ENCODE measurements around the gene AKR1B1. TPM values are rescaled to one million over a fixed set of nuclear protein-coding genes. Genes with fewer than 3 reads are reported as not detected.

AKR1B1 gene
- total RNA-seq, 1 experiment from 2014 or later = 166 TPM

- Histone ChIP-seq H3K79me2 (ENCODE audit: insufficient read depth, low read length) (peaks cover 7% of the 10 kb centered on the region; the same call in 1 of the 2 replicates), H3K4me2 (ENCODE audit: insufficient read depth, insufficient read length, low read length) (peak overlapping the region; percentile 80), H2AK5ac (ENCODE audit: insufficient read length, low read length) (no peak overlapping the region), H3K79me1 (ENCODE audit: insufficient read depth, low read depth, low read length, poor library complexity, severe bottlenecking) (peaks cover 11% of the 10 kb centered on the region), H2BK12ac (ENCODE audit: insufficient read length, low read depth, low read length) (no peak overlapping the region), H2BK20ac (ENCODE audit: low read depth, low read length, poor library complexity, severe bottlenecking) (no peak overlapping the region), H3K9ac (ENCODE audit: extremely low read depth, insufficient read length, low read length) (no peak overlapping the region), H3K27me3 (ENCODE audit: insufficient read depth, low read length) (no peaks in the 10 kb centered on the region; the same call in 1 of the 2 replicates), H3K4ac (ENCODE audit: low read depth, low read length) (no peak overlapping the region), H4K8ac (replicated peaks; ENCODE audit: insufficient read length, low read depth, low read length) (no peak overlapping the region), H2BK120ac (ENCODE audit: low read depth, low read length, poor library complexity, severe bottlenecking) (no peak overlapping the region), H3K18ac (ENCODE audit: insufficient read length, low read depth, low read length) (no peak overlapping the region), H3K23me2 (ENCODE audit: insufficient read length, low read depth, low read length, poor library complexity, severe bottlenecking) (peaks cover 4% of the 10 kb centered on the region), H3T11ph (ENCODE audit: low read length) (no peak overlapping the region), H3K56ac (ENCODE audit: insufficient read length, low read depth, low read length) (no peak overlapping the region), H2BK5ac (ENCODE audit: insufficient read length, low read length) (no peak overlapping the region), H3K23ac (ENCODE audit: insufficient read length, low read depth, low read length) (no peak overlapping the region), H3K4me1 (ENCODE audit: insufficient read depth, low read length) (no peaks in the 10 kb centered on the region), H4K5ac (ENCODE audit: insufficient read length, low read depth, low read length) (no peak overlapping the region), H3K27ac (ENCODE audit: insufficient read length, low read depth, low read length) (no peak overlapping the region), H2BK15ac (ENCODE audit: low read depth, low read length) (no peak overlapping the region), H2AFZ (ENCODE audit: low read length) (no peak overlapping the region), H4K20me1 (ENCODE audit: control insufficient read depth, insufficient read depth, insufficient read length) (no peaks in the 10 kb centered on the region), H3K14ac (ENCODE audit: insufficient read depth, low read length) (no peak overlapping the region), H3K9me3 (ENCODE audit: control insufficient read depth, low read depth, low read length) (no peaks in the 10 kb centered on the region), H4K91ac (ENCODE audit: insufficient read length, low read depth, low read length) (no peak overlapping the region)
- peaks cover 15 to 34% (median 28%) of the 10 kb centered on the region in 3 experiments for H3K36me3 Mint-ChIP-seq (ENCODE audit: insufficient read depth in 1 of 3, low read depth in 3 of 3)
- WGBS (ENCODE audit: extremely low coverage, insufficient read length, low lambda C conversion rate) = no CpG with 5 or more reads among the region's 2 CpGs
- H3K27ac Mint-ChIP-seq = no peak overlapping the region
- no peaks in the 10 kb centered on the region for H3K9me3 Mint-ChIP-seq
- DNase-seq = no peak
- peak overlapping the region; percentile 80 to 89 for H3K4me3 Mint-ChIP-seq
- TF ChIP-seq, protein P1, sequence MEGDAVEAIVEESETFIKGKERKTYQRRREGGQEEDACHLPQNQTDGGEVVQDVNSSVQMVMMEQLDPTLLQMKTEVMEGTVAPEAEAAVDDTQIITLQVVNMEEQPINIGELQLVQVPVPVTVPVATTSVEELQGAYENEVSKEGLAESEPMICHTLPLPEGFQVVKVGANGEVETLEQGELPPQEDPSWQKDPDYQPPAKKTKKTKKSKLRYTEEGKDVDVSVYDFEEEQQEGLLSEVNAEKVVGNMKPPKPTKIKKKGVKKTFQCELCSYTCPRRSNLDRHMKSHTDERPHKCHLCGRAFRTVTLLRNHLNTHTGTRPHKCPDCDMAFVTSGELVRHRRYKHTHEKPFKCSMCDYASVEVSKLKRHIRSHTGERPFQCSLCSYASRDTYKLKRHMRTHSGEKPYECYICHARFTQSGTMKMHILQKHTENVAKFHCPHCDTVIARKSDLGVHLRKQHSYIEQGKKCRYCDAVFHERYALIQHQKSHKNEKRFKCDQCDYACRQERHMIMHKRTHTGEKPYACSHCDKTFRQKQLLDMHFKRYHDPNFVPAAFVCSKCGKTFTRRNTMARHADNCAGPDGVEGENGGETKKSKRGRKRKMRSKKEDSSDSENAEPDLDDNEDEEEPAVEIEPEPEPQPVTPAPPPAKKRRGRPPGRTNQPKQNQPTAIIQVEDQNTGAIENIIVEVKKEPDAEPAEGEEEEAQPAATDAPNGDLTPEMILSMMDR (conservative IDR thresholded peaks at IDR 0.05) = no peak
- H3K27me3 Mint-ChIP-seq (ENCODE audit: low read depth) = peaks cover 15% of the 10 kb centered on the region
- peaks cover 15 to 16% of the 10 kb centered on the region in 2 experiments for H3K4me1 Mint-ChIP-seq
Measured at GRCh38 chr7:134457210-134457609, 1.7 kb downstream of the AKR1B1 start.

Measured in H9 (cell line).